ENCODE measurements around the gene TMEM218.
A peak's percentile ranks its signal among the peaks of the same experiment; 100 is the strongest.

TMEM218 gene

DNA sequence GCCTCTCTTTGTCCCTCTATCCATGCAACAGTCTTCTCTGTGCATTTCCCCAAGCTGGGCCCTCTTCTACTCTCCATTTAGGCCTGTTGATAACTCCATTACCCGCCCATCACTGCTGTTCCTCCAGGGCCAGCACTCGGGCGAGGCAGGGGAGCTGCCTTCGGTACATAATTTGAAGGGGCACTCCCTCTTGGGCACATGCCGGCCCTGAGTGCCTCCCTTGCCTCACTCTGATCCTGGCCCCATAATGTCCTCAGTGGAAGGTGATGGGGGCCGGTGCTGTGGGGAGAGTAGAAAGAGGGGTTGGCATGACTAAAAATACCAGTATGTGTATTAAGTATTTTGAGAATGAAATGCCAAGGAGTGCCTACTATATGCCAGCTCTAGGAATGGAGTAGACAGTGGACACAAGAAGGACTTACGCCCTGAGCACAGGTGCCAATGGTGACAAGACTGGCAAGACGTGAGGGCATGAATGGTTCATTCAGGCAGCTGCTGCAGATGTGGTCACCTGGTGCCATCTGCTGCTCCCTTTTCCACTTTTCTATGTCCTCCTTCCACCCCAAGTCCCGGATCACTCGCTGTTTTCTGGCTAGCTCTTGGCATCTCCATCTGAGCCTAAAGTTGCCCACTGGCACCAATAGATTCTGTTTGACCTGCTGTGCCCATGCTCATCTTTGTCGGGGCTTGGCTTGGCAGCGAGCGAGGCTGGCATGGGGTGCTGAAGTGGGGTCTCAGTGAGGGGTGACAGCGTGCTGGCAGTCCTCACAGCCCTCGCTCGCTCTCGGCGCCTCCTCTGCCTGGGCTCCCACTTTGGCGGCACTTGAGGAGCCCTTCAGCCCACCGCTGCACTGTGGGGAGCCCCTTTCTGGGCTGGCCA is 22.6 kb downstream of the TMEM218 start:
- no peak for DNase-seq

DNA sequence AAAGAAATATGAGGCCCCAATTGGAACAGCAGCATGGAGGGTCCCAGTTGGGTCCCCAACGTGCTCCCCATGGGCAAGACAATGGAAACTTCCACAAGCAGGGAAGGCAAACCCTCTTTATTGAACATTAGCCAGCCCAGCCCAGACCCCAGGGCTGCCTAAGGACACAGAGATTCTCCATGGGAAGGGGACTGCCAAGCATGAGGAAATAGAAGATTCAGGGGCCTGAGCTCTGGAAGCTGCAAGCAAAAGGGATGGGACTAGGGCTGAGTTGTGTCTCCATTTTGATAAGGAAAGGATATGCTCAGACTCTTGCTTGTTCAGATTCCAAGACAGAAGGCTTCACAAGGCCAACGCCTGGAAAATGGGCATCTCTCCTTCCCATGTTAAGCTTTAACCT is 23.3 kb downstream of the TMEM218 start:
- DNase-seq, result no peak

DNA sequence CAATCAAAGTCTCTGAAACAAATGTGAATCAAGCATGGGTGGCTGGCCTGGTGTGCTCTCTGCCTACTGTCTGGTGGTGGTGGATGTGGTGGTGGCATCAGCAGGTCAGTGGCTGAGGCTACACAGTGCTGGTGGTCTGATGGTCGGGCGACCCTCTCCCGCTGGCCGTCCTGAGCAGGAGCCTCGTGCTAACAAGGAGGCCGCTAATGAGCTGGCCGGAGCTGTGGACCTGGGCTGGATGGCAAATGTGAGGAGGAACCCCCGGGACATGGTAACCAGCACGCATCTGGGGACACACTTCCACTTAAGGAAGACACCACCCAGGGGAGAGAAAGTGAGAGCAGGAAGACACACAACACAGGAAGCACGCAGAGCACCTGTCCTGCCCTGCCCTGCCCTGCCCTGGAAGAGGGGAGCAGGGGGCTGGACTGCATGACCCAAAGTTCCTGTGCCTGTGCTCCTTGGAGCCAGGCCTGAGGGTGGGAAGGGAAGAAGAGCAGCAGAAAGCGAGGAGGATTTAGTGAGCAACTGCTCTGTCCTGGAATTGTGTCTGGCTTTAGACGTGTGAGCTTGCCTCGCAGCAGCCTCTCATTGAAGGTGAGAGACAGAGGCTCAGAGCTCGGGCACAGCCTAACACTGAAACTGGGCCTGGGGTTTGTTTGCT is 24.7 kb downstream of the TMEM218 start:
- DNase-seq, result no peak

DNA sequence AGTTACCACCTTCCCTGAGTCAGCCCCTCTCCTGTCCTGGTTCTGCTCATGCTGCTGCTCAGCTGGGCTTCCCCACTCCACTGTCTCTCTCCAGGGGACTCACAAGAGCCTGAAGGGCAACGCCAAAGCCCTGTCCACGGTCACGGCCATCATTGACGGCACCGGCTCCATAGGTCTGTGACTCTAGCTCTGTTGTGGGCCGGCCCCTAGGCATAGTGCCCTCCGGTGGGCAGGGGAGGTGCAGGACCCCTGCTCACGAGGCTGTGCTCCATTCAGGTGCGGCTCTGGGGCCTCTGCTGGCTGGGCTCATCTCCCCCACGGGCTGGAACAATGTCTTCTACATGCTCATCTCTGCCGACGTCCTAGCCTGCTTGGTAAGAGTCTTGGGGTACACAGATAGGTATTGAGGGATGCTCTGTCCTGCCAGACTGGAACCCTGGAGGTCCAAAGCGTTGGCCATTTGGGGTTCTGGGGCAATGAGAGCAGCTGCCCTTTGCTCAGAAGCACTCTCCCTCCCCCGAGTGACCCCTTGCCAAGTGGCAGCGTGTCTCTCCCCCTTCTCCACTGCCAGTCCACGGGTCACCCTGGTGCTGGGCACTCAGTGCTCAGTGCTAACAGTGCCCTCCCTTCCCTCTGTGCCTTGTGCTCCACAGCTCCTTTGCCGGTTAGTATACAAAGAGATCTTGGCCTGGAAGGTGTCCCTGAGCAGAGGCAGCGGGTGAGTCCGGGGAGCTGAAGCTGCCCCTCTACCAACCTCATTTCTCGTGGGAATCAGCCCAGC is 25.9 kb downstream of the TMEM218 start:
- DNase-seq, result no peak

DNA sequence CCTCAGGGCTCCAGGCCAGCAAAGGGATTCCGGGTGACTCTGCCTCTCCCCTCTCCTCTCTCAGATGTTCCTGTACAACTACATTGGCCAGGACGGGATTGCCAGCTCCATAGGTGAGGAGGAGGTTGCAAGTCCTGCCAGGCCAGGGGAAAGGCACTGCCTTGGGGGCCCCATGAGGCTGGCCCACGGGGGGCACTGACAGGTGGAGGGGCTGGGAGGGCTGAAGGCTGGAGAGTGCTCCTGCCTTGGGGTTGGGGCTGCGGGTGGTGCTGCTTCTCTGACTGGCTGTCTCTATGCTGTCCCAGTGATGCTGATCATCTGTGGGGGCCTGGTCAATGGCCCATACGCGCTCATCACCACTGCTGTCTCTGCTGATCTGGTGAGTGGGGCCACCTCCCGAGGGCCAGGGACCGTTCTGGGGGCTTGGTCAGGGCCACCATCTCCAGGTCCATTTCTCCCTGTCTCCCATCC is 26.6 kb downstream of the TMEM218 start:
- DNase-seq, result no peak

GRCh38 chr11:125084057-125084416 is 27.4 kb downstream of the TMEM218 start:
- DNase-seq, result no peak

DNA sequence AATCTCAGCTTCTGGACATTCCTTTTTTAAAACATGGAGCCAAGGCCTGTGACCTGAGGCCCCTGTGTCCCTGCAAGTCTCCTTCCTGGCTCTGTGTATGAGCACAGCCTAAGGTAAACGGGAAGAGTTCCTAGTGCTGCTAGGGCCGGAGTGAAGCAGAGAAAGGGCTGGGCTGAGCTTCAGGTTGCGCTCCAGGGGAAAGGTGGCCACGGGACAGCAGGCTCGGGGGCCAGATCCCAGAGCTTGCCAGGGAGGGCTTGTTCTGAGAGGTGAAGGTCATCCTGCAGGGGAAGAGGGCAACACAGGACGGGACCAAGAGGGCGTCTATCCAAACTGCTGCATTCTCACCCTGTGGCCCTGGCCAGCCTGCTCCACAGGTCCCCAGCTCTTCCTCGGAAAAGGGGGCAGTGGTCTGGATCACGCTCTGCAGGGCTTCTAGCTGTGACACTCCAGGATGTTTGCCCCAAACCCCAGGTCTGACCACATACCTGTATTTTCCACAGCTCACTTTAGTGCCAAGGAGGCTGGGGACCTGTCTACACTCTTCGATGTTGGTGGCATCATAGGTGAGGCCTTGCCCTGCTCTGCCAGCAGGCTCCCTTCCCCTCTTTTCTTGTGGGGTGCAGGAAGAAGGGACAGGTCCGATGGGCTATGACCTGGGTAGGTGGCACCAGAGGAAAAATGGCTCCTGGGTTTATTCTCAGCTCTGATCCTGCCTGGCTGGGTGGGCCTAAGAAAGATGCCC is 27.9 kb downstream of the TMEM218 start:
- no peak for DNase-seq

DNA sequence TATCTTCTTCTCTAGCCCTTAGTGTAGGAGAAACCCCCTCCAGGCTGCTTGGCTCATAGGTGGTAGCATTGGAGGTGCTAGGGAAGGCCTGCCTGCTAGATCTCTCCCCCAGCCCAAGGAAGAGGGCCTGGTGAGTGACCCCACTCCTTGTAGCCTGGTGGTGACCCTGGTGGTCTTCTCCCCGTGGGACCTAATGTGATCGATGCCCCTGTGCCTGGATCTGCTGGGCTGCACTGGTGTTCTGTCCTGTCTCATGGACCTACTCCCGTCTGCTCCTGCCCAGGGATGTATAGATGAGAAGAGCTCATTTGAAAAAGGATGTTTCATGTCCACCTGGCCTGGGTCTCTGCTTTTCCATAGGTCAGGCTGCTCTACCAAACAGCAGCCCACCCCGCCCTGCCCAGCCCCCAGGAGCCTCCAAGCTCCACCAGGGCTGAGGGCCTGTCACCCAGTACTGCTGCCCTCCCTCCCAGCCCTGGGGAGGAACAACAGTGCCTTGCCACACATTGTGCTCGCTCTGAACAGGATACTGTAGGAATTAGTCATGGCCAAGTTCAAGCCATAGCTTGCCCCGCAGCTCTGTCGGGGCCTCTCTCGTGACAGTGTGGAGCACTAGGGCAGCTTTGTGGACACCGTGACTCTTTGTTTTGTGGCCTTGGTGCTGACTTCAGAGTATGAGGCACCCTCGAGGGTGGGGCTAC is 28.7 kb downstream of the TMEM218 start:
- peak; percentile 91 for DNase-seq

DNA sequence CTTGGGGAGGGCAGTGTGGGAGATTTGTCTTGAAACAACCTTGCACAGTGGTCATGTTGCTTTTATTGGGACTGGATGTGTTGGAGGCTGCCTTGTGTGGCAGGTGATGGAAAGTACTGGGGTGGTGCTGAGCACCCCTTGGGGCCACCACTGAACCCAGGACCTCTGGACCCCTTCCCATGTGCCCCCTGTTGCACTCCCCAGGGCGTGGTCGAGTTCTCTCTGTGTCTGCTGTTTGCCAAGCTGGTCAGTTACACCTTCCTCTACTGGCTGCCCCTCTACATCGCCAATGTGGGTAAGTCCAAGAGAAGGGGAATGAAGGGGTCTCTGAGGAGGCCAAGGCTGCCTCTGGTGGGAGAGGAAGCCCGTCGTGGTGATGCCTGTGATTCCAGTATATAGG is 29.4 kb downstream of the TMEM218 start:
- DNase-seq, result no peak

- no peak for DNase-seq
These were observed 30.2 kb downstream of the TMEM218 start for GRCh38 chr11:125081098-125081798.

- no peak for DNase-seq
These were observed 30.9 kb downstream of the TMEM218 start for GRCh38 chr11:125080531-125080911.

GRCh38 chr11:125079878-125080530 is 31.4 kb downstream of the TMEM218 start:
- no peak for DNase-seq

GRCh38 chr11:125079151-125079877 is 32.1 kb downstream of the TMEM218 start:
- DNase-seq, result no peak

DNA sequence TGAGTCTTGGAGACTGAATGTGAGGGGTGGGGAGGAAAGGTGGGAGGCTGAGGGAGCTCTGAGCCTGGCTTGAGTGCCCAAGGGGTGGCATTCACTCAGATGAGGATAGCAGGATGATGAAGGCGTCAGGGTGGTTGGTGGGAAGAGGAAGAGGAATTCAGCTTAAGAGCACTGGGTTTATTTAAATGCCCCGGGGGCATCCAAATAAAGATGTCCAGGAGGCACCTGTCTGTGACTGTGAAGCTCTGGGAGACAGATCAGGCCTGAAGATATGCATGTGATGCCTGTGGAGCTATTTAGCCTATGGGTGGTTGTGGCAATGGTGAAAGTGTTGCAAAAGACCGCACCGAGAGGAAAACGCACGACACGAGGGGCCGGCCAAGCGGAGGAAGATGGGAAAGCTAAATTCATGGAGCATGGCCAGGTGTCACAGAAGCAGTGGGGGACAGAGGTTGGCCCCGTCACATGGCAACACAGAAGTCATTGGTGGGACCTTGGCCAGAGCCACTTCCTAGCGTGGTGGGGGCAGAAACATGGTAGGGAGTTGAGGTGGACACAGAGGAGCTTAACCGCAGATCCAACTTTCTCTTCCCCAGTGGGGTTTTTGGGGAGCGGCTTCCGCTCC is 32.8 kb downstream of the TMEM218 start:
- no peak for DNase-seq

- DNase-seq, result no peak
These were observed 33.4 kb downstream of the TMEM218 start for GRCh38 chr11:125078016-125078415.

DNA sequence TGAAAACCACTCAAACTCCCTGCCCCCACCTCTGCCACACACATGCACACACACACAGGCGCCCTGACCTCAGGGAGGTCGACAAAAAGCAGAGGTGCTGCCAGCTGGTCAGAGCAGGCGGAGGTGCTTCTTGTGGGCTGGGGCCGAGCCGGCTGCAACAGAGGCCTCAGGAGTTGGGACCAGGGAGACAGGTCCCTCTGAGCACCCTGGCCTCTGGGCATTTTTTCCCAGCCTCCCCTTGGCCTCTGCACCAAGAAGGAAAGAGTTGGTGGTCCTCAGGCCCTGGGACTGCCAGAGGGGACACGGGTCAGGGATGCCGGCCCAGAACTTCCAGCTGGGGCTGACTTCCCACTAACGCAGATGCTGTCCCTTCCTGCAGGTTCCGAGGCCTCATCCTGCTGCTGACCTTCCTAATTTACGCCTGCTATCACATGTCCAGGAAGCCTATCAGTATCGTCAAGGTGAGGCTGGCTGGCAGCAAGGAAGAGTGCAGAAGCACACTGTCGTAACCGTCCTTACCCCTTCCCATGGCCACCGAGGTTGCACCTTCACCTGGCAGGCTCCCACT is 35.0 kb downstream of the TMEM218 start:
- DNase-seq, result no peak

DNA sequence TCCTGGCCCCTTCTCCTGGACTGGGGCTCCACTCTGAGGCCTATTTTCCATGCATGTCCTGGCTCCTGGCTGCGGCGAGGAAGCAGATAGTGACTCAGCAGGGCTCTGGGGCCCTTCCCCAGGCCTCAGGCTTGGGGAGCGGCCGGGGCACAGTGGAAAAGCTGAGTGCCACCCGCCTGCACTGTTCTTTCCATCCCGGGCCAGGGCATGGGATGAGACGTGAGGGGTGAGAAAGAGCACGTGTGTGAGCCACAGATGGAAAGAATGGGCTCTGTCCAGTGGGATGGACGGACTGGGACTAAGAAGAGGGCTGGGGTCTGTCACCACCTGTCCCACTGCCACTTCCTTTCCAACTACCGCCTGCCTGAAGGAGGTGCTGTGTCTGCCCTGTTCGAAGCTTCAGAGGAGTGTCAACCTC is 35.5 kb downstream of the TMEM218 start:
- DNase-seq, result peak; percentile 30

- DNase-seq, result no peak
These were observed 36.2 kb downstream of the TMEM218 start for GRCh38 chr11:125075242-125075625.

DNA sequence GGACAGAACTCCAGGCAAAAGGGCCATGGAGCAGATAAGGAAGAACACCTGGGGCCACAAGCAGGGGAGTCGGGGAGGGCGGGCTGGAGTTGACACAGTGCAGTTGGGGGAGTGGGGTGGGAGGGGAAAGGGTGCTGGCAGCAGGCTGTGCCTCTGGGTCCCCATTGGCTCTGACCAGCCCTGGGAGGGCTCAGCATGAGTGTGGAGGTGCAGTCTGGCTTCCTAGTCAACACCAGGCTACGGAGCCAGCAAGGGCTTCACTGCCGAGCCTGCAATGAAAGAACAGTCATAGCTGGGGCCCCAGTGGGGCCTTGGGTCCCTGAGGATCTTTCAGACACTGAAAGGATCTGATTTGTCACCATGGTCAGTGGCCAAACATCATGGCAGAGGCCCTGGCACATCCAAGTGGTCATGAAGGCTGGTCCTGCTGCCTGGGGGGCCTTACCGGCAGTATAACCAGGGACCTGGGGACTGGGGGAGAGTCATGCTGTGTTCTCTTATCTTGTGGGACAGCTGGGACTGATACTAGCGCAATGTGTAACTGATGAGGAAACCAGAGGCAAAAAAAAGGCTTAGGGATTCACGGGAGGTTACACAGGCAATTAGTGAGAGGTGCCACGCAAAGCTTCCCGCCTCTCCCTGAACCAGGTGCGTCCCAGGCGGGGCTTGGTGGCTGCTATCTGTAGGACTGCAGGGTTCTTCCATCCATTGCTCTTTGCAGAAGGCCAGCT is 36.8 kb downstream of the TMEM218 start:
- no peak for DNase-seq
